Stomach (tissue), 4 donors: ENCODE results near the gene TGM2.

Source experiments
- CTCF ChIP-seq, 7 experiments: fragments of 450-650 bp in 4 of 7; fragments of 200-600 bp in 3 of 7; sonication (generic) in 3 of 7; IDR thresholded peaks; one replicate each; pipeline ENCODE4 v1.5.1; 2016 to 2019; ENCODE audit warnings: antibody characterized with exemption in 7 of 7, control low read depth in 2 of 7, mild to moderate bottlenecking in 1 of 7
- EP300 ChIP-seq: sonication (generic); formaldehyde crosslinking; IDR thresholded peaks from one replicate; pipeline ENCODE4 v1.6.1; 2017; ENCODE audit warnings: antibody characterized with exemption

DNA sequence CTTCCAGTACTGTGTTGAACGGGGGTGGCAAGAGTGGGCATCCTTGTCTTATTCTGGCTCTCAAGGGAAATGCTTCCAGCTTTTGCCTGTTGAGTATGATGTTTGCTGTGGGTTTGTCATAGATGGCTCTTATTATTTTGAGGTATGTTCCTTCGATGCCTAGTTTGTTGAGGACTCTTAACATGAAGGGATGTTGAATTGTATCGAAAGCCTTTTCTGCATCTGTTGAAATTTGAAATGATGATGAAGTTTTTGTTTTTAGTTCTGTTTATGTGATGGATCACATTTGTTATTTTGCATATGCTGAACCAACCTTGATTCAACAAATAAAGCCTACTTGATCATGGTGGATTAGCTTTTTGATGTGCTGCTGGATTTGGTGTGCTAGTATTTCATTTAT is 83.5 kb downstream of the TGM2 start:
- TF ChIP-seq CTCF (IDR thresholded peaks at IDR 0.05), result no peak
- no peak for TF ChIP-seq EP300
